GM12891 (cell line): ENCODE data around the gene C2CD2L.

Source experiments
- POLR2A ChIP-seq: IDR thresholded peaks from 2 replicates; pipeline ENCODE4 v1.6.1; 2011; ENCODE audit warnings: low read depth, low read length, control low read depth
- POLR2AphosphoS5 ChIP-seq: IDR thresholded peaks from 2 replicates; pipeline ENCODE4 v1.6.1; 2011; ENCODE audit warnings: low read depth, low read length, control low read depth
- SPI1 ChIP-seq: IDR thresholded peaks from 2 replicates; pipeline ENCODE4 v1.6.1; 2011; ENCODE audit warnings: low read depth, low read length, control low read depth
- TAF1 ChIP-seq: IDR thresholded peaks from 2 replicates; pipeline ENCODE4 v1.6.1; 2011; ENCODE audit warnings: low read depth, low read length, control low read depth

- no peak for TF ChIP-seq POLR2A
- no peak for TF ChIP-seq TAF1
- TF ChIP-seq POLR2AphosphoS5, result no peak
- TF ChIP-seq SPI1, result no peak
Measured at GRCh38 chr11:119099711-119100110, 7.4 kb upstream of the C2CD2L start.
